T-cell (primary cell): Measurements from ENCODE around the gene NFIA. TPM values are rescaled to one million over a fixed set of nuclear protein-coding genes. Genes with fewer than 3 reads are reported as not detected.

Source experiments
- ATAC-seq, 4 experiments: fragments of 200-7000 bp in 3 of 4; fragments of 150-1000 bp in 1 of 4; cut with Tn5 transposase; replicated peaks in 1 of 4; 1 replicate in 3 of 4; 2 replicates in 1 of 4; pipeline ENCODE4 v1.10.0; 2021; ENCODE audit warnings: moderate library complexity in 3 of 4, mild to moderate bottlenecking in 2 of 4, moderate number of reproducible peaks in 1 of 4
- CTCF ChIA-PET, 2 donors: fragments of 300-600 bp; sonication (Branson Sonifier 250); formaldehyde crosslinking; loops; one replicate each; lab custom pipeline; 2022; ENCODE audit warnings: antibody characterized with exemption in 2 of 2; lab: Charles Lee
- POLR2A ChIA-PET, 2 donors: fragments of 300-600 bp; sonication (Branson Sonifier 250); formaldehyde crosslinking; loops; one replicate each; lab custom pipeline; 2022; ENCODE audit warnings: antibody characterized with exemption in 2 of 2; lab: Charles Lee
- DNase-seq, 35 experiments: peaks; one replicate each; pipeline versions ENCODE4 v3.0.0 to v3.0.0-alpha.2; 2013 to 2023
- H3K27ac ChIP-seq: one replicate; pipeline ENCODE4 v1.5.1; 2013; ENCODE audit warnings: low read length
- H3K27me3 ChIP-seq, 2 experiments: replicated peaks in 1 of 2; 1 replicate in 1 of 2; 2 replicates in 1 of 2; pipeline versions ENCODE4 v1.6.1 to v1.7.0; 2013; ENCODE audit warnings: low read length in 1 of 2, mixed read lengths in 1 of 2; ENCODE audit not compliant: control insufficient read depth in 2 of 2, insufficient read depth in 2 of 2; ENCODE audit errors: extremely low read depth in 1 of 2
- H3K36me3 ChIP-seq, 2 donors: 1 replicate in 1 of 2; 2 replicates in 1 of 2; pipeline versions ENCODE4 v1.6.1 to v1.7.0; 2013; ENCODE audit warnings: low read length in 1 of 2; ENCODE audit not compliant: control insufficient read depth in 2 of 2, insufficient read depth in 1 of 2; ENCODE audit errors: extremely low read depth in 1 of 2
- H3K4me1 ChIP-seq, 2 experiments: 1 replicate in 1 of 2; 2 replicates in 1 of 2; pipeline versions ENCODE4 v1.6.1 to v1.7.0; 2013; ENCODE audit warnings: low read length in 2 of 2, mixed read lengths in 1 of 2; ENCODE audit not compliant: insufficient read depth in 2 of 2, control insufficient read depth in 1 of 2; ENCODE audit errors: extremely low read depth in 1 of 2
- H3K4me3 ChIP-seq, 2 donors: 1 replicate in 1 of 2; 2 replicates in 1 of 2; pipeline versions ENCODE4 v1.5.1 to v1.7.0; 2013; ENCODE audit warnings: mild to moderate bottlenecking in 2 of 2, low read length in 1 of 2, moderate library complexity in 1 of 2; ENCODE audit not compliant: control insufficient read depth in 1 of 2; ENCODE audit errors: extremely low read depth in 1 of 2
- H3K9me3 ChIP-seq: 2 replicates; pipeline ENCODE4 v1.7.0; 2013
- H3K27ac Mint-ChIP-seq, 2 donors: one replicate each; pipeline ENCODE4 v1.8.0; 2020 to 2021; ENCODE audit warnings: mild to moderate bottlenecking in 2 of 2, mixed read lengths in 2 of 2
- H3K27me3 Mint-ChIP-seq, 2 donors: one replicate each; pipeline ENCODE4 v1.8.0; 2021 to 2022; ENCODE audit warnings: mixed read lengths in 2 of 2
- H3K36me3 Mint-ChIP-seq: one replicate; pipeline ENCODE4 v1.8.0; 2021; ENCODE audit warnings: mixed read lengths
- H3K4me1 Mint-ChIP-seq, 3 donors: one replicate each; pipeline ENCODE4 v1.8.0; 2020 to 2022; ENCODE audit warnings: mixed read lengths in 3 of 3, mild to moderate bottlenecking in 1 of 3
- H3K4me3 Mint-ChIP-seq, 3 donors: one replicate each; pipeline ENCODE4 v1.8.0; 2020 to 2022; ENCODE audit warnings: mild to moderate bottlenecking in 3 of 3, mixed read lengths in 3 of 3, moderate library complexity in 3 of 3
- H3K9me3 Mint-ChIP-seq, 3 donors: one replicate each; pipeline ENCODE4 v1.8.0; 2020 to 2022; ENCODE audit warnings: mixed read lengths in 3 of 3
- WGBS: methylation state at CpG from one replicate; pipeline ENCODE4 v1.1.5; 2013; ENCODE audit warnings: missing lambda C conversion rate; ENCODE audit not compliant: insufficient coverage; 5-methylcytosine and 5-hydroxymethylcytosine counted together
- total RNA-seq, 35 experiments: library from RNA in 6 of 35; stranded (reverse) in 6 of 35; fragments of 120-200 nt in 1 of 35; gene quantifications; one replicate each; pipeline versions ENCODE4 v1.2.1 to v1.2.4 and lab custom pipeline; 2013 to 2026

The NFIA gene
- total RNA-seq, 5 donors from 2014 or later (not counting 1 experiment from before 2014, with no cell fraction given) = 5.1 to 10.1 (median 7.1) TPM

DNA sequence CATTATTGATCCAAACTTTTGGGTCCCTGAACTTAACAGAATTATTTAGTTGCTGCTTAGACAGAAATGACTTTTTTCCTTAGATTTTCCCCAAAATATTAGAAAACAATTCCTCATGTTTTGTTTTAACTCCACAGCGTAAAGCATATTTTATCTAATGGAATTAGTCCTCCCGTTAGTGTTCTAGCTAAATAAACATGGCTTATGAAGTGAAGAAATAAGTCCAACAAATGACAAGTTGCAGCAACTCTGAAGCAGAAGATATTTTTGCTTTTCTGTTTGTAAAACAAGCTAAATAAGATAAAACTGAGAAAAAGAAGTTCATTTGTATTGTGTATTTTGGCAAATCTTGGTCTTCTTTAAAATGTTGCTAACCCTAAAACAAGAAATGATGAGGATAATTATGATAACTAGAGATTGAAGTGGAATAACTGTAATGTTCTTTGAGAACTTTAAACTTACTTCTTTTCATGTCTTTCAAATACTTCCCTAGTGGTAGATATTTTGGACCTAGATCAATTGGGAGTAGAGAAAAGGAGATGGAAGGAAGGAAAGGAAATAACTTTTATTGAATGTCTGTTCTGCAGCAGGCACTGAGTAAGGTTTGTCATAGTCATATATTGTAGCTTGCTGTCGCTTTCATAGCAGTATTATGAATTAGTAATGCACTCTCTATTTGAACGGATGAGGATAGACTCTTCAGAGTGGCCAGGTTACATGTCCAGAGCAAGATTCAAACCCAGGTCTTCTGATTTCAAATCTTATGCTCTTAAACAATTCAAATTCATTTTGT lies 12.5 kb downstream of the NFIA start:
- H3K4me1 Mint-ChIP-seq = peaks cover 0 to 7% (median 5%) of the 10 kb centered on the region in 3 donors
- CTCF ChIA-PET = interaction anchor here (0.6 to 1.7 kb wide), 2 partner anchors 45 to 292 kb away, joined by 4 read pairs; no protein-coding TSS in a partner anchor
- no peak for ATAC-seq

DNA sequence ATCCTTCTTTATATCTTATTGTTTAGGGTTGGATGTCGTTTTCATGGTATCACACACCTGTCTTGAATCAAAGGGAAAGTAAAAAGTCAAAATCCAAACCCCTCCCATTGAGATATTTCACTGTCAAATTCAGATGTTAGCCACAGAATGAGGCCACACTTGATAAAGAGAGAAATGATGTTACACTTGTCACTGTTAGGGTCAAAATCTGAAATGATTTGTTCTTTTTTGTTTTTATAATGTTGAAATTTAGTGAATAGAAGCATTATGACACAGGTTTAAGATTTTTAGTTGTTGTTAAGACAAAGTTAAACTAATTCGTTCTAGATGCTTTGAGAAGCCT lies 13.1 kb downstream of the NFIA start:
- Histone ChIP-seq H3K36me3 (no peaks in the 10 kb centered on the region), H3K9me3 (no peaks in the 10 kb centered on the region), H3K27me3 (peaks cover 0 to 2% of the 10 kb centered on the region in 2 experiments), H3K4me1 (no peaks in the 10 kb centered on the region), H3K27ac (no peak overlapping the region), H3K4me3 (no peak overlapping the region)
- no peak for ATAC-seq
- ChIA-PET POLR2A (no interaction called here), CTCF (no interaction called here)
- no peak for DNase-seq
- Mint-ChIP-seq H3K36me3 (peaks cover 8% of the 10 kb centered on the region), H3K27me3 (peaks cover 0 to 5% of the 10 kb centered on the region in 2 donors), H3K9me3 (no peaks in the 10 kb centered on the region), H3K4me3 (no peak overlapping the region), H3K4me1 (peaks cover 0 to 7% (median 5%) of the 10 kb centered on the region in 3 donors), H3K27ac (no peak overlapping the region)
- no CpG with 5 or more reads among the region's 2 CpGs for WGBS

More for the DNA sequence above, 12.5 kb downstream of the NFIA start:
- peaks cover 0 to 5% of the 10 kb centered on the region in 2 donors for H3K27me3 Mint-ChIP-seq
- POLR2A ChIA-PET = no interaction called here
- no peaks in the 10 kb centered on the region for H3K9me3 Mint-ChIP-seq
- H3K4me3 Mint-ChIP-seq = no peak overlapping the region
- 78% methylated on average over 1 of the region's 4 CpGs for WGBS
- no peaks in the 10 kb centered on the region for H3K36me3 ChIP-seq
- peaks cover 4% of the 10 kb centered on the region for H3K36me3 Mint-ChIP-seq
- no peak overlapping the region for H3K27ac Mint-ChIP-seq
- no peaks in the 10 kb centered on the region for H3K9me3 ChIP-seq
- DNase-seq = no peak
- no peak overlapping the region for H3K4me3 ChIP-seq
- H3K27me3 ChIP-seq = peaks cover 0 to 2% of the 10 kb centered on the region in 2 experiments
- H3K4me1 ChIP-seq = no peaks in the 10 kb centered on the region
- no peak overlapping the region for H3K27ac ChIP-seq

DNA sequence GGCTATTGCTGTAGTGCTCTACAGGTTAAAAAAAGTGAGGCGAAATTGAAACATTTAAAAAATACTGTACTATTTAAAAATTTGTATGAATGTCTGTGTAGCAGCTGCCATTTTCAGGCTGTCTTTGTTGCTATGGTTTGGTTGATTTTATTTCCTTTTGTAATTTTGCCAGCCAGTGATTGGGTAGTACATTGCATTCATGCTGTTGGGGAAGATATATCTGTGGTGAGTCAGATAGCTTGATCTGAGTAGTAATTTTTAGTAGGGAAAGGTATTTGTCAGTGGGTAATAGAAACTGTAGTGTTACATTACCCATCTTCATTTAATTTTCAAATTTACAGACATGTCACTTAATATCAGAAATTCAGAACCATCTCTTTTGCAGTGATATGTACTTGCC lies 15.0 kb downstream of the NFIA start:
- H3K9me3 Mint-ChIP-seq = no peaks in the 10 kb centered on the region
- H3K27ac Mint-ChIP-seq = no peak overlapping the region
- H3K27me3 ChIP-seq = peaks cover 0 to 2% of the 10 kb centered on the region in 2 experiments
- POLR2A ChIA-PET = no interaction called here
- no peak for ATAC-seq
- no peak overlapping the region for H3K4me3 ChIP-seq
- H3K27me3 Mint-ChIP-seq = peaks cover 0 to 5% of the 10 kb centered on the region in 2 donors
- H3K36me3 Mint-ChIP-seq = peaks cover 7% of the 10 kb centered on the region
- H3K36me3 ChIP-seq = no peaks in the 10 kb centered on the region
- no CpG with 5 or more reads among the region's 1 CpG for WGBS
- H3K4me1 Mint-ChIP-seq = peaks cover 0 to 7% (median 5%) of the 10 kb centered on the region in 3 donors
- CTCF ChIA-PET = interaction anchor here in 1 of 2 donors (1.1 kb wide), 1 partner anchor 19 kb away, joined by 4 read pairs; no protein-coding TSS in a partner anchor
- H3K4me3 Mint-ChIP-seq = no peak overlapping the region
- H3K9me3 ChIP-seq = no peaks in the 10 kb centered on the region
- no peak overlapping the region for H3K27ac ChIP-seq
- H3K4me1 ChIP-seq = no peaks in the 10 kb centered on the region
- DNase-seq = no peak

DNA sequence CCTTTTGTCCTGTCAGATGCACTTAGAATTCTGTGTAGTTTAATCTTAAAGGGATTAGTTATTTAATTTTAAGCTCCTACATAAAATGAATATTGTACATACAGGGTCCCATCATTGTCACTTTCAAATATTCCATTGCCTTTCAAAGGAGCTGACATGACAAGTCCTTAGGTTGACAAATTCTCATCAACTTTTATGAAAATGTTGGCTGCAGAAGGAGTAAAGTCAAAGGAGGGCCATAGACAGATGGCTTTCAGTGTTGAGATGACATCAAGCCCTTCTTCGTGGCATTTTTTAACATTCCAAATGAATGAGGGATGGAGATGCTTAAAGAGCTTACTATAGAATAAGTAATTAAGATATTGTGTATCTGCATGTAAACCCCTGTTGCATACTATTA lies 15.4 kb downstream of the NFIA start:
- ChIA-PET CTCF (interaction anchor here in 1 of 2 donors (1.1 kb wide), 1 partner anchor 20 kb away, joined by 4 read pairs; no protein-coding TSS in a partner anchor), POLR2A (no interaction called here)
- no peaks in the 10 kb centered on the region for H3K9me3 ChIP-seq
- no peaks in the 10 kb centered on the region for H3K36me3 ChIP-seq
- Mint-ChIP-seq H3K27ac (no peak overlapping the region), H3K36me3 (peaks cover 4% of the 10 kb centered on the region), H3K27me3 (peaks cover 0 to 5% of the 10 kb centered on the region in 2 donors), H3K4me3 (no peak overlapping the region), H3K4me1 (peaks cover 0 to 7% (median 5%) of the 10 kb centered on the region in 3 donors), H3K9me3 (no peaks in the 10 kb centered on the region)
- ATAC-seq (no peak), DNase-seq (no peak)
- H3K27me3 ChIP-seq = peaks cover 0 to 2% of the 10 kb centered on the region in 2 experiments
- H3K27ac ChIP-seq = no peak overlapping the region
- no CpG with 5 or more reads among the region's 1 CpG for WGBS
- H3K4me3 ChIP-seq = no peak overlapping the region
- no peaks in the 10 kb centered on the region for H3K4me1 ChIP-seq

DNA sequence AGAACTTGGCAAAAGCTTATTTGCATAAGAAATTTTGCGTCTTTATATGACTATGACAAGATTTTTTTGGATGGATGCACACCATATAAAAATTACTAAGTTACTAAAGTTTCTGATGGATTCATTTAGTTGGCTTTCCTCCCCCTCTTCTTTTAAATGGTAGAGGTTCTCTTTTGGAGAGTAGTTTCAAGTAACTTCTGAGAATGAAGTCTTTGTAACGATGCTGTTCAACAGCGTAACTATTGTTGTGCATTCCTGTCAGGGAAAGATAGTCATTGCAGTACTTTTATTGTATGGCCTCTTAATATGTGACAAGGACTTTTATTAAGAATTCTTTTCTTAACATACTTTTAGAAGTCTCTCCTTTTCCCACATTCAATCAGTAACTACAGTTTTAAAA lies 16.0 kb downstream of the NFIA start:
- Mint-ChIP-seq H3K4me1 (peaks cover 0 to 7% (median 5%) of the 10 kb centered on the region in 3 donors), H3K36me3 (peaks cover 4% of the 10 kb centered on the region), H3K27ac (no peak overlapping the region), H3K27me3 (peaks cover 0 to 5% of the 10 kb centered on the region in 2 donors), H3K4me3 (no peak overlapping the region), H3K9me3 (no peaks in the 10 kb centered on the region)
- Histone ChIP-seq H3K27ac (no peak overlapping the region), H3K4me3 (no peak overlapping the region), H3K27me3 (peaks cover 0 to 2% of the 10 kb centered on the region in 2 experiments), H3K9me3 (no peaks in the 10 kb centered on the region), H3K36me3 (no peaks in the 10 kb centered on the region), H3K4me1 (no peaks in the 10 kb centered on the region)
- DNase-seq (no peak), ATAC-seq (no peak)
- WGBS = 100% methylated on average over 2 of the region's 3 CpGs
- ChIA-PET CTCF (interaction anchor here in 1 of 2 donors (1.1 kb wide), 1 partner anchor 20 kb away, joined by 4 read pairs; no protein-coding TSS in a partner anchor), POLR2A (no interaction called here)

DNA sequence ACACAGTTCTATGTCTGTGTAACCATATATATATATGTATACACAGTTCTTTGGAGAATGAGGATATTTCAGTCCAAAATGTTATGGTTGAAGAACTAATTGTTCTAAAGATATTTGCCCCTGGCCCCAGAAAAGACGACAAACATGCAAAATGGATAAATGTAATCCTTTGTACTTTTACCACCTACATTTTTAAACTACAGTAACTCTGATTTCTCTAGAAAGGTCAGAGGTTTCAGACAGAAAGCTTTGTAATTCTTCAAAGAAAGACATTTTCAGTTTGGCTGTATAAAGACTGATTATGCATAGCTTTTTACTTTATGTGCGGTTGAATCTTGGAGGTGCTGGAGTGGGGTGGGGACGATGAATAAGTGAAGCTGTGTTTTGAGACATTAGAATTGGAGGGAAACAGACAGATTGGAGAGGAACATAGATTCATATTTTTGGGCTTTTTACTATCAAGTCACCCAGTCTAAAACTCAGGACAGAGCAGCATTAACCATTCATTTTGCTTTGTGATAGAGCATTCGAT lies 16.6 kb downstream of the NFIA start:
- Mint-ChIP-seq H3K9me3 (no peaks in the 10 kb centered on the region), H3K27ac (no peak overlapping the region), H3K4me3 (no peak overlapping the region), H3K4me1 (peaks cover 0 to 5% (median 4%) of the 10 kb centered on the region in 3 donors), H3K27me3 (peaks cover 0 to 5% of the 10 kb centered on the region in 2 donors), H3K36me3 (peaks cover 4% of the 10 kb centered on the region)
- Histone ChIP-seq H3K9me3 (no peaks in the 10 kb centered on the region), H3K4me3 (no peak overlapping the region), H3K36me3 (no peaks in the 10 kb centered on the region), H3K4me1 (no peaks in the 10 kb centered on the region), H3K27me3 (no peaks in the 10 kb centered on the region), H3K27ac (no peak overlapping the region)
- 14% methylated on average over 1 of the region's 4 CpGs for WGBS
- CTCF ChIA-PET = no interaction called here
- no peak for ATAC-seq
- POLR2A ChIA-PET = no interaction called here
- no peak for DNase-seq
